T-helper 1 cell treated with Interleukin-12 subunit alpha and Interleukin-12 subunit beta and Interleukin-4 antibody, amounts not matched to agents 30 μg/mL and 1 μg/mL, for 36 hours (primary cell): ENCODE data around the gene INPP5E.
"Not testable (repeated sequence)": the region's sequence is repeated elsewhere in the genome, so short reads cannot be mapped to it uniquely, and the experiment has no call there.

Source experiments
- H3K27ac Mint-ChIP-seq: one replicate; pipeline ENCODE4 v1.8.0; 2021; ENCODE audit warnings: mild to moderate bottlenecking, mixed read lengths
- H3K27me3 Mint-ChIP-seq: one replicate; pipeline ENCODE4 v1.8.0; 2021; ENCODE audit warnings: low read depth, mixed read lengths
- H3K36me3 Mint-ChIP-seq: one replicate; pipeline ENCODE4 v1.8.0; 2021; ENCODE audit warnings: low read depth, mixed read lengths
- H3K4me1 Mint-ChIP-seq: one replicate; pipeline ENCODE4 v1.8.0; 2021; ENCODE audit warnings: low read depth, mixed read lengths
- H3K4me3 Mint-ChIP-seq: one replicate; pipeline ENCODE4 v1.8.0; 2021; ENCODE audit warnings: mild to moderate bottlenecking, moderate library complexity, mixed read lengths
- H3K9me3 Mint-ChIP-seq: one replicate; pipeline ENCODE4 v1.8.0; 2021; ENCODE audit warnings: mixed read lengths

INPP5E gene

DNA sequence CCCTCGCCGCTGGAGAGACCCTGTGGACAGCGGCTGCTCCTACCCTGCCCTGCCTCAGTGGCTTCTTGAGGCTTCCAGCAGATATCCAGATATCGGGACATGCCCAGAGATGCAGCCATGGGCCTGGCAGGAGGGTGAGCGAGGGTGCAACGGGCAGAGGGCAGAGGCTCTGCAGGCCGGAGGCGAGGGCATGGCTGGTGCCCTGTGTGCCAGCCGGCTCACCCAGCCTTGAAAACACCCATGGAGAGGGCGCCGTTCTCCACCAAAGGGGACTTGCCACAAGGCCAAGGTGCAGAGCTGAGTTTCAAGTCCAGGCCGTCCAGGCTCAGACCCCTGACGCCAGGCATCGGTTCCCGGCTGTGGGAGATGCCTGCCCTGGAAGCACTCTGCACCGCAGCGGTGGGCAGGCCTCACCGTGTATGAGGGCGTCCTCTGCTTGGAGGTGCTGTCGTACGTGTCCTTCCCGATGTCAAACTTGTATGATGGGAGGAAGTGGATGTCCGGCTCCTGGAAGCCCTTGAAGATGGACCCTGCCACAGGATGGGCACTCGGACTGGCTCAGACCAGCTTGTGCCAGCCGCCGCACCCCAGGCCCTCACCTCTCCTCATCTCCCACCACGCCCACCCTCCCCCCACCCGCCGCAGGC lies 8.9 kb downstream of the INPP5E start:
- Mint-ChIP-seq H3K27ac (no peak overlapping the region), H3K4me3 (no peak overlapping the region), H3K27me3 (no peaks in the 10 kb centered on the region), H3K4me1 (no peaks in the 10 kb centered on the region), H3K9me3 (no peaks in the 10 kb centered on the region), H3K36me3 (peaks cover 5% of the 10 kb centered on the region)

GRCh38 chr9:136429683-136430491 lies 9.8 kb downstream of the INPP5E start:
- H3K9me3 Mint-ChIP-seq = no peaks in the 10 kb centered on the region
- no peaks in the 10 kb centered on the region for H3K27me3 Mint-ChIP-seq
- no peaks in the 10 kb centered on the region for H3K4me1 Mint-ChIP-seq
- no peak overlapping the region for H3K27ac Mint-ChIP-seq
- H3K4me3 Mint-ChIP-seq = no peak overlapping the region
- H3K36me3 Mint-ChIP-seq = peaks cover 5% of the 10 kb centered on the region

DNA sequence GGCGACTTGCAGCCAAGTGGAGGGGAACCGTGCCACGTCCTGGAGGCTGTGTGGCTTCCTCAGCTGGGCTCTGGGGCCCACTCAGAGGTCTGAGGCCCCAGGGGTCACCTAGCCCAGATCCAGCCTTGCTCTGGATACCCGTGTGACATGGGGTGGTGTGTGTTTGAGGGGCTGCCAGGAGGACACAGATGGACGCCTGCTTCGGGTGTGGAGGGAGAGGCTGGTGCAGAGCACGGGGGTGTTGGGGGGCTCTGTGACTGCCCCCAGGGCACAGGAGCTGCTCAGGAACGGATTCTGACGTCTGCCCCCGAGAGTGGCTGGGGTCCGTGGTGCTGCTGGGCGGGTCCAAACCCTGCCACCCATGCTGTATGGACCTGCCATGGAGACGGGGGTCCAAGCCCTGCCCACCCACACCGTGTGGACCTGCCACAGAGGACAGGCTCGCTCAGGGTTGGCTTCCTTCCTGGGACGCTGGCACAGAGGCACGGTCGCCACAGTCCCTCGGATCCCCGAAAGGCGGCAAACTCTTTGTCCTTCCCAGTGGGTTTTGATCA lies 10.5 kb downstream of the INPP5E start:
- Mint-ChIP-seq H3K27me3 (no peaks in the 10 kb centered on the region), H3K27ac (no peak overlapping the region), H3K9me3 (no peaks in the 10 kb centered on the region), H3K4me1 (no peaks in the 10 kb centered on the region), H3K36me3 (peaks cover 5% of the 10 kb centered on the region), H3K4me3 (no peak overlapping the region)

DNA sequence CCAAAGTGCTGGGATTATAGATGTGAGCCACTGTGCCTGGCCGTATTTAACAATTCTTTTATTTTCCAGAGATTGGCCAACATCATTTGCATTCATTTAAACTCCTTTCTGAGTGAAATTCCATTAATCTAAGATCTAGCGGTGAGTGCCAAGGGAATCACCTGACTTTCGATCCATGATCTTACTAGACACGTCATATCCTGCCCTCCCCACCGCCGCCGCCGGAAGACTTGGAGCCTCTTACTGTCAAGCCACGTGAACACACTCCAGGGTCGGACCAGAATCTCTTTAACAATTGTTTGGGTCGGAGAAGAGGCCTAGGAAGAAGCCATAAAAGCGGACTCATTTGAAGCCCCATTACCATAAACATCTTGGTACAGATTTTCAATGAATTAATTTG lies 12.9 kb downstream of the INPP5E start:
- no peaks in the 10 kb centered on the region for H3K4me1 Mint-ChIP-seq

GRCh38 chr9:136425367-136425766 lies 14.3 kb downstream of the INPP5E start:
- H3K4me1 Mint-ChIP-seq, H3K9me3 Mint-ChIP-seq: not testable (repeated sequence)

More for the DNA sequence above, 12.9 kb downstream of the INPP5E start:
- H3K4me3 Mint-ChIP-seq = no peak overlapping the region
- no peaks in the 10 kb centered on the region for H3K27me3 Mint-ChIP-seq
- no peaks in the 10 kb centered on the region for H3K9me3 Mint-ChIP-seq
- no peak overlapping the region for H3K27ac Mint-ChIP-seq
- H3K36me3 Mint-ChIP-seq = peaks cover 10% of the 10 kb centered on the region

GRCh38 chr9:136424750-136425362 lies 14.8 kb downstream of the INPP5E start:
- Mint-ChIP-seq H3K36me3 (peaks cover 10% of the 10 kb centered on the region), H3K9me3 (no peaks in the 10 kb centered on the region), H3K4me1 (no peaks in the 10 kb centered on the region), H3K4me3 (no peak overlapping the region), H3K27me3 (no peaks in the 10 kb centered on the region), H3K27ac (no peak overlapping the region)

More at GRCh38 chr9:136425367-136425766, 14.3 kb downstream of the INPP5E start:
- not testable (repeated sequence) for H3K27ac Mint-ChIP-seq, H3K27me3 Mint-ChIP-seq, H3K4me3 Mint-ChIP-seq, H3K36me3 Mint-ChIP-seq

DNA sequence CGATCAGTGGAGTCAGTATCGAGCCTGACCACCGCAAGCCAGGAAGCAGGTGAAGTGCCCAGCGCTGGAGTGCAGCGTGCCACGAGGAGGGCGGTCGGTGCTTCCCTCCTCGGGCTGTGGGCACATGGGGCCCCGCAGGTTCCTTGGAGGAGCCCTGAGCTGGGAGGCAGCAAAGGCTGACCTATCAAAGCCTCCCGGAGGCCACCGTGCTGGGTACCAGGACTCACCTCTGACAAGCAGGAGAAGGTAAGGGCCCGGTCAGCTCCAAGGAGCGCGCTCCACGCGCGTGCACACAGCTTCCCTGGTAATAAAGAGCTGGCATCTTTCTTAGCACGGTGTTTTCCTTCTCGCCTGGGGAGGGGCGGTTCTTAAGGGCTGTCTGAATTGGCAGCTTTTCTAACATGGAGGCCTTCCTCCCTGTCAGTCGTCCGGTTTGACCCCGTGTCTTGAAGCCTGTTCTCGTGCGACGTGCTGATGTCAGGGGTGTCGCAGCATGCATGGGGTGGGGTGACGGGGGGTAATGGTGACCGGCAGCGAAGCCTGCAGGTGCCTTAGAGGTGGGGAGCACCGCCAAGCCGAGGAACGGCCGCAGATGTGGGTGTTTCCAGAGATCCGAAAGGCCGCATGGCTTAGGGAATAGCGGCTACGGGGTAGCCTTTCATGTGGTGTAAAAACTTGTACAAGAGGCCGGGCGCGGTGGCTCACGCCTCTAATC lies 16.1 kb downstream of the INPP5E start:
- peaks cover 10% of the 10 kb centered on the region for H3K36me3 Mint-ChIP-seq
- H3K4me3 Mint-ChIP-seq = no peak overlapping the region
- H3K27me3 Mint-ChIP-seq = no peaks in the 10 kb centered on the region
- H3K4me1 Mint-ChIP-seq = no peaks in the 10 kb centered on the region
- no peaks in the 10 kb centered on the region for H3K9me3 Mint-ChIP-seq
- H3K27ac Mint-ChIP-seq = no peak overlapping the region

- no peak overlapping the region for H3K27ac Mint-ChIP-seq
- H3K4me3 Mint-ChIP-seq = no peak overlapping the region
- peaks cover 8% of the 10 kb centered on the region for H3K36me3 Mint-ChIP-seq
- H3K4me1 Mint-ChIP-seq = no peaks in the 10 kb centered on the region
- H3K27me3 Mint-ChIP-seq = no peaks in the 10 kb centered on the region
- H3K9me3 Mint-ChIP-seq = no peaks in the 10 kb centered on the region
These were observed 16.8 kb downstream of the INPP5E start for GRCh38 chr9:136422876-136423275.

DNA sequence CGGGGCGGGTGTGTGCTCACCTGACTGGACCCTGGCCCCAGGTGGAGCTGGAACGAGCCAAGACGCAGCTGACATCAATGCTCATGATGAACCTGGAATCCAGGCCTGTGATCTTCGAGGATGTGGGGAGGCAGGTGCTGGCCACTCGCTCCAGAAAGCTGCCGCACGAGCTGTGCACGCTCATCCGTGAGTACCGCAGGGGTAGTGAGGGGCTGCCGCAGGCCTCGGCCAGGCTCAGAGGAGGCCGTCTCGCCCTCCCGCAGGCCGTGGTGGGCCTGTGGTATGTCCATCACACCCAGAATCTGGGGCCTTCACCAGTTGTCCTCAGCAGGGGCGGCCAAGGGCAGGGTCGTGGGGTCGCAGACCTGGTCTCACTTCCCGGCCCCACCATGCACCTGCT lies 17.9 kb downstream of the INPP5E start:
- Mint-ChIP-seq H3K27ac (no peak overlapping the region), H3K4me3 (no peak overlapping the region), H3K4me1 (no peaks in the 10 kb centered on the region), H3K36me3 (peaks cover 12% of the 10 kb centered on the region), H3K9me3 (no peaks in the 10 kb centered on the region), H3K27me3 (no peaks in the 10 kb centered on the region)

DNA sequence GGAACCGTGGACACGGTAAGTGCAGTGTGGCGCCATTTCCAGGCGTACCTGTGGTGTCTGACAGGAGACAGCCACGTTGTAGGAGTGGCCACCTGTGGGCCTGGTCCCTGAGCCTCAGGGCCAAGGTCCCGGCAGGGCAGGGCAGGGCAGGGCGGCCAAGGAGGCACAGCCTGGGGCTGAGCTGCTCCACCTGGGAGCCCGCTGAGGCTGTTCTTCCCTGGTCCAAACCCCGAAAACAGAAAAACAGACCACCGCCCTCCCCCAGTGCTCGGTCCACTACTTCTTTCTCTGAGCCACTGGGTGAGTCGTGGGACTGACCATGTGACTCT lies 20.6 kb downstream of the INPP5E start:
- Mint-ChIP-seq H3K4me3 (no peak overlapping the region), H3K4me1 (peaks cover under 1% of the 10 kb centered on the region), H3K36me3 (peaks cover 23% of the 10 kb centered on the region), H3K27ac (no peak overlapping the region), H3K9me3 (no peaks in the 10 kb centered on the region), H3K27me3 (no peaks in the 10 kb centered on the region)

DNA sequence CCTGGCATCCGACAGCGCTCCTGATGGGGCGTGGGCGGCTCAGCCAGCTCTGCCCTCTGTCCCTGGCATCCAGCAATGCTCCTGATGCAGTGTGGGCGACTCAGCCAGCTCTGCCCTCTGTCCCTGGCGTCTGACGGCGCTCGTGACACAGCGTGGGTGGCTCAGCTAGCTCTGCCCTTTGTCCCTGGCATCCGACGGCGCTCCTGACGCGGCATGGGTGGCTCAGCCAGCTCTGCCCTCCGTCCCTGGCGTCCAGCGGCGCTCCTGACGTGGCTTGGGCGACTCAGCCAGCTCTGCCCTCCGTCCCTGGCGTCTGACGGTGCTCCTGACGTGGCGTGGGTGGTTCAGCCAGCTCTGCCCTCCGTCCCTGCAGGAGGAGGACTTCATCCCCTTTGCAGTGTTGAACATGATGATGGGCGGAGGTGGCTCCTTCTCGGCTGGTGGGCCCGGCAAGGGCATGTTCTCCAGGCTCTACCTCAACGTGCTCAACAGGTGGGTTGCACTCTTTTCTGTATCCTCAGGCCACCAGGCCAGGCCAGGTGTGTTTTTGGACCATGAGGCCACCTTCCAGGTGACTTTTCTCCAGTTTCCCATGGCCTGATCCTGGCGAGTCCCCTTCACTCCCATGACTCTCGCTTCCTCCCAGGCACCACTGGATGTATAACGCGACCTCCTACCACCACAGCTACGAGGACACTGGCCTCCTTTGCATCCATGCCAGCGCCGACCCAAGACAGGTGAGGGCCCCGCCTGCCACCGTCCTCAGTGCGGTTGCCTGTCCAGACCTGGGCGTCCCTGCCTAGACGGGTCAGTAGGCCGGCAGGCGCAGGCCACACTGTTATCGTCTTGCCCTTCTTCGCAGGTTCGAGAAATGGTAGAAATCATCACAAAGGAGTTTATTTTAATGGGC lies 21.2 kb downstream of the INPP5E start:
- peaks cover 29% of the 10 kb centered on the region for H3K36me3 Mint-ChIP-seq
- H3K27me3 Mint-ChIP-seq = no peaks in the 10 kb centered on the region
- no peak overlapping the region for H3K4me3 Mint-ChIP-seq
- H3K4me1 Mint-ChIP-seq = peaks cover 3% of the 10 kb centered on the region
- H3K27ac Mint-ChIP-seq = no peak overlapping the region
- no peaks in the 10 kb centered on the region for H3K9me3 Mint-ChIP-seq

DNA sequence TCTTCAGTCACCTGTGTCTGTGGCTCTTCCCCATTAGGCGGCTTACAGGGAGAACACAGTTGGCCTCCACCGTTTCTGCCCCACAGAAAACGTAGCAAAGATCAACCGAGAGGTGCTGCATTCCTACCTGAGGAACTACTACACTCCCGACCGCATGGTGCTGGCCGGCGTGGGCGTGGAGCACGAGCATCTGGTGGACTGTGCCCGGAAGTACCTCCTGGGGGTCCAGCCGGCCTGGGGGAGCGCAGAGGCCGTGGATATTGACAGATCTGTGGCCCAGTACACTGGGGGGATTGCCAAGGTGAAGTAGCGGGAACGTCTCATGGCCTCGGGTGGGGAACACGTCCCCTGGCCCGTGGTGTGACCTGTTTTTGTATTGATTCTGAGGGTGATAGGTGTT lies 22.7 kb downstream of the INPP5E start:
- no peaks in the 10 kb centered on the region for H3K27me3 Mint-ChIP-seq
- no peaks in the 10 kb centered on the region for H3K9me3 Mint-ChIP-seq
- no peak overlapping the region for H3K27ac Mint-ChIP-seq
- H3K4me3 Mint-ChIP-seq = no peak overlapping the region
- H3K4me1 Mint-ChIP-seq = peaks cover 11% of the 10 kb centered on the region
- H3K36me3 Mint-ChIP-seq = peaks cover 32% of the 10 kb centered on the region

GRCh38 chr9:136416427-136416826 lies 23.2 kb downstream of the INPP5E start:
- Mint-ChIP-seq H3K4me1 (peaks cover 14% of the 10 kb centered on the region), H3K27me3 (no peaks in the 10 kb centered on the region), H3K4me3 (no peak overlapping the region), H3K9me3 (no peaks in the 10 kb centered on the region), H3K27ac (no peak overlapping the region), H3K36me3 (peaks cover 33% of the 10 kb centered on the region)

GRCh38 chr9:136412962-136413361 lies 26.7 kb downstream of the INPP5E start:
- H3K4me3 Mint-ChIP-seq = no peak overlapping the region
- H3K27ac Mint-ChIP-seq = no peak overlapping the region
- H3K36me3 Mint-ChIP-seq = peaks cover 40% of the 10 kb centered on the region
- no peaks in the 10 kb centered on the region for H3K9me3 Mint-ChIP-seq
- peaks cover 35% of the 10 kb centered on the region for H3K4me1 Mint-ChIP-seq
- H3K27me3 Mint-ChIP-seq = peaks cover 4% of the 10 kb centered on the region
